ENCODE results near the gene TBX2.

Gene TBX2

GRCh38 chr17:61369751-61370150 lies 29.9 kb upstream of the TBX2 start:
- no peak for DNase-seq

DNA sequence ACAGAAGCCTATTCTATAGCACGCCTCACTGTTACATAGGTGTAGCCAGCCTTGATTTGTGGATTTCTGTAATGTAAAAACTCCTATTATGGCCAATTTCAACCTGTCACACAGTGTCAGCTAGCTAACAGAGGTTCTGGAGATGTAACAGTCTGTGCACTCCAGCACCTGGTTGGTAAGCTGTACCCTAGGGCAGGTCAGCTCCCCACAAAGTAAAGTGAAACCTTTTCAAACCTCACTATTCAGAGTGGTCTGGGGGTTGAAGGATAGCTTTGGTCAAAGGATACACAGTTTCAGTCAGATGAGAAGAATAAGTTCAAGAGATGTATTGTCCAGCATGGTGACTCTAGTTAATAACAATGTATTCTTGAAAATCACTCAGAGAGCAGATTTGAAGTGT lies 28.5 kb upstream of the TBX2 start:
- DNase-seq: no peak

- no peak for DNase-seq
Measured at GRCh38 chr17:61371606-61372005, 28.0 kb upstream of the TBX2 start.

DNA sequence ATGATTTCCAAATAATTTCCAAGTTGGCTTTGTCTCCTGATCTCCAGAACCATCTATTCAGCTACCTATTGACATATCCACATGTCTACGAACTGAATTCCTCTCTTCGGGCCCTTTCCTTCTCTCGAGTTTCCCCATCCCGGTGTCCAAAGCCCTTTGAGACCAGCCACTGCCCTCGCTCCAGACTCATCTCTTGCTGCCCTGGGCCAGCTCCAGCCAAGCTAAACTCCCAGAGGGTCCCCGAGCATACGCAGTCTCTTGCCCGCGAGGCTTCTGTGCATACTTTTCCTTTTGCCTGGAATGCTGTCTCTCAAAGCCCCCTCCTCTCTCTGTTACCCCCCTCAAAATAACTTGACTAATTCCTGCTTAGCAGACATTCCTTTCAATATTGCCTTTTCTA lies 27.2 kb upstream of the TBX2 start:
- DNase-seq: no peak

DNA sequence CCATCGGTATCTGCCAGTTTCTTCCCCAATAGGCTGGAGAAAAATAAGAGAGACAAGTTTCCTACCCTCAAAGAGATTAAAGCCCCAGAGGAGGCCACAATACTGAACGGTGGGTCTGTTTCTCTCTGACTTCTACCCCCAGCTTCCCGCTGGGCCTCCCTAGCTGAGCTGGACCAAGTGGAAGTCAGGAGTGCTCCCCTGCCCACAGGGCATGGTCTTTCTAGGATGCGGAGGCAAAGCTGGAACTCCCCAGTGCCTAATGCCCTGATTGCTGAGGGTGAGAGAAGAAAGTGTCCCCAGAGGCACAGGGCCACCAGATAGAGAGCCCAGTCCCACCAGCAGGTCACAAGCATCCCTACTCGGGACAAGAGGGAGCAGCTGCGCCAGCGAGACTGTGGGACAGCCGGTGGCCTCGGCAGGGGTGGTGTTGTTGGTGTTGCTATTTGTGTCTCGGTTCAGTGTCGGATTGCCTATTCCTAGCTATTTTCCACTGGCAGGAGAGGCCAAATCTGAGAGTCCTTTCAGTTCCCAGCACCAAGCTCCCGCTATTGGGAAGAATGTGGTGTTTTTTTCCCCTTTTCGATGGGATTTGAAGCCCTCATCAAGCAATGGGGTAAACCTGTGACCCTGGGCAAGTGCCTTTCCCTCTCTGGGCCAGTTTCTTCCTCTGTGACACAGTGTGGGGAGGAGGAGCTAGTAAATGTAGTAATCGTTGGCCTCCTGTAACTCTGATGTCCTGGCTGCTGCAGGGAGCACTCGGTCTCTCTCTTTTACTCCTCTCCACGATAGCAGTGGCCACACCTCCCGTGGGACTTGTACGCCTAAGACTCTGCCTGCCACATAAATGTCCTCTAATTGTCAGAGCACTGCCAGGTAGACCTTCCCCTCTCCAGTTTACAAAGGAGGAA lies 22.5 kb upstream of the TBX2 start:
- no peak for DNase-seq

- no peak for DNase-seq
Measured at GRCh38 chr17:61378658-61379456, 20.8 kb upstream of the TBX2 start.

GRCh38 chr17:61379457-61380216 lies 20.0 kb upstream of the TBX2 start:
- DNase-seq: no peak

DNA sequence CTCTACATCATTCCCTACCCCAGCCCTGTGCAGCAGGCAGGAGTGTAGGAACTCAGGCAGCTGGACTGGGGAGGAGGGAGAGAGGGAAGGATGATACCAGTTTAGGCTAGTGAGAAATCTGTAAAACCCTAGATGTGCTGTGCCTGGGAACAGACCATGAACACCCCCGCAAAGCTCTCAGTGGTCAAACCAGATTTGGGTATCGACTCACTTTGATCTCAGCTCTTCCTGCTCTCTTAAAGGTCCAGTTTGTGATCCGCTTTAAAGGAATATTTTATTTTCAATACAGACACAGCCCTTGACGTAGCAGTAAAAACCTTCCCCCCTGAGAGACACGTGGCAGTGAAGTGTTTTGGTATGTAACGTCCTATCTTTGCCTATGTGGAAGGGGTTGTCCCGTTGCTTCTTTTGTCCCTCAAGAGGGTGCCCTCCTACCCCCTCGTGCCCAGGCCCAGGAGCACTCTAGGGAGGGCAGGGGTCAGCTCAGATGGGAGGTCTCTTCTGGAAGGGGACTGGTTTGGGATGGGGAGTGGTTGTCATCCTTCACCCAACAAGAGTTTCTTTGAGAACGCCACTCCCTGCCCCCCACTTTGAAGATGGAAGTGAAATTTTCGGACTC lies 19.3 kb upstream of the TBX2 start:
- no peak for DNase-seq

GRCh38 chr17:61380836-61381525 lies 18.7 kb upstream of the TBX2 start:
- no peak for DNase-seq

- DNase-seq: no peak
Measured at GRCh38 chr17:61381537-61381936, 18.1 kb upstream of the TBX2 start.

GRCh38 chr17:61382796-61383688 lies 16.6 kb upstream of the TBX2 start:
- no peak for DNase-seq

DNA sequence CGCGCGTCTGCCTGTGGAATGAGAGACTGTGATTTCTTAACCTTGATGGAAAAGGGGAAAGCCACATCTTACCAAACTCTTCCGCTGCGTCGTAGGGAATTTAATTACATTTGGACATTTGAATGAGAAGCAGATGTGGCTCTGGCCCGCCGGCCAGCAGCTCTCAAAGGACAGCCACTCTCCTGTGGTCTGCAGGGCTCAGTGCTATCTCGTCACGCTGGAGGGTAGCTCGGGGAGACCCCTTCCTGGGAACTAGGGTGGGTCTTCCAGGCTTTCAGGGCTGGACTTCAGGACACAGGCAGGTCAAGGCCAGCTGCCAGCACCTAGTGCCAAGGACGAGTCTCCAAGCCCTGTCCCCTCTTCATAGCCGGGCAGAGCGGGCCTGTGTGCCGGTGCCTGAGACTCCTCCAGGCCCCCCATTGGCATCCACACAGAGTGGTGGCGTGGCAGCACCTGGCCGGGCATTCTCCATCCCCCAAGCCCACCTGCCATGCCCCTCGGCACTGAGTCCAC lies 15.9 kb upstream of the TBX2 start:
- no peak for DNase-seq

DNA sequence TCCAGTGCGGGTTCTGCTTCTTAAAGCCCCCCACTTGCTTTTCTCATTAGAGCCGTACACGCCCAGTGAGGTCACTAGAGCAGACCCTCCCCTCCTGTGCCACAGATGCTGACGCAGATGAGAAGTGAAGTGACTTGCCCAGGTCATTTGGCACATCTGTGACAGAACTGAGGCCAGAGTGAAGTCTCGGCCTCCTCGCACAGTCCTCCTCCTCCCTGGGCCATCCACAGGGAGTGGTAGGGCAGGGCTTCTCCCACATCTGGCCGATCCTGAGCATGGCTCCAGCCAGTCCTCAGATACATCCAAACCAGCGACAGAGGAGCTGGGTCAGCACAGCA lies 15.3 kb upstream of the TBX2 start:
- no peak for DNase-seq

DNA sequence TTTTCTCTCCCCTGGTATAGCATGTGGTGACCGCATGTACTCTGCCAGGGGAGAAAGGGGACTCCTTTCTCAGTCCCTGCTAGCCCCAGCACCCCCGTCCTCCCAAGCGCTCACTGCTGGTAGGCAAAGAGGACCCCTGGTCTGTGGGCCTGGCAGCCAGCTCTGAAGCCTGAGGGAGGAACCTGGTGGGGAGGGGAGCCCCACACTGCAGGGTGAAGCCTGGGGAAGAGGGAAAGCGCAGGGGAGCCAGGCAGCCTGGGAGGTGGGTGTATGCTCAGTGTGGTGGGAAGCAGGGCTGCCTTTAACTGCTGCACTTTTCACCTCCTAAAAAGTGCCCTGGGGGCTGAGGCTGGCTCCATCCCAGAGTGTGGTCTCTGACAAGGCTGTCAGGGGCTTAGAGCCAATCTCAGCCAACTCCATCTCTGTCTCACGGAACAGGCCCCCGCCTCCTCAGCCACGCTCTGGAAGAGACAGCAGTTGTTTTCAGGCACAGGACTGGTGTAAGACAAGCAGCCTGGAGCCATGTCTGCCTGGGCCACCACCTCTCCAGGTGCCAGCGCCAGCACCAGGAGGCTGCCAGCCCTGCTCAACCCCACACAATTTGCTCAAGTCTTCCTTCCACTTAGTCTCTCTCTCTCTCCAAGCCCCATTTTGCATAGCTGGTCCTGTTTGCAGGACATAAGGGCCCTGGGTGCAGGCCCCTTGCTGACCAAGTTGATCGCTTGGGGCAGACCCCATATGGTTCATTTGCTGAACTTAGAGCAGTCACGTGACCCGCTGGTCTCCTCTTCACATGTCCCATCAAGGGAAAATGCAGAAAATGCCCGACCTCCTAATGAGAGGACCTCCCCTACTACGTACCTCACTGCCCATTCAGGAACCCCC lies 14.7 kb upstream of the TBX2 start:
- no peak for DNase-seq

- DNase-seq: no peak
Measured at GRCh38 chr17:61385577-61386236, 13.9 kb upstream of the TBX2 start.

DNA sequence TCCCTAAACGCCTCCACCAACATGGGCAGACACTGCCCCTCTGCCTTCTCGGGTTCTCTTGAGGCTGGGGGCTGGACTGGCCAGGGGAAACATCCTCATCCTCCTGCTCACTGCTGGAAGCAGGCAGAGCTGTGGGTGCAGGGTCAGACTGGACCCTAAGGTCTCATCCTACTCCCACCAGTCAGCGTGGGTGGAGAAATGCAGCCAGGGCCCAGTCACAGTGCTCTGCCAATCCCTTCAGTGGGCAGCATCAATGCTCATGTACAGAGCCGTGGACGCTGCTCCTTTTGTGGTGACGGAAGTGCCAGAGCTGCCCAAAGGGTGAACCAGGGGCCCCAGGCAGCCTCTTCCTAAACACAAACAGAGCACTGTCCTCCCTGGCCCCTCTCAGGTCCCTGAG lies 13.4 kb upstream of the TBX2 start:
- DNase-seq: no peak

- no peak for DNase-seq
Measured at GRCh38 chr17:61387011-61387410, 12.6 kb upstream of the TBX2 start.

- DNase-seq: no peak
Measured at GRCh38 chr17:61387511-61388305, 11.9 kb upstream of the TBX2 start.

All from NCI-H187 (cell line).